OCI-LY7 (cell line): ENCODE data around the gene MT1A. TPM values are rescaled to one million over a fixed set of nuclear protein-coding genes. Genes with fewer than 3 reads are reported as not detected.
A peak's percentile ranks its signal among the peaks of the same experiment; 100 is the strongest.

Experiments used
- BruUV-seq: library from RNA; stranded (reverse); fragments of 400-500 nt; replicated peaks from 2 replicates; lab custom pipeline; 2021; lab: Mats Ljungman, UMichigan
- CTCF ChIA-PET: fragments of 300-600 bp; sonication (Branson Sonifier 250); formaldehyde crosslinking; loops from one replicate; lab custom pipeline; 2022; ENCODE audit warnings: antibody characterized with exemption; ENCODE audit not compliant: unreplicated experiment; lab: Charles Lee
- POLR2A ChIA-PET: fragments of 300-600 bp; sonication (Branson Sonifier 250); formaldehyde crosslinking; loops from one replicate; lab custom pipeline; 2022; ENCODE audit warnings: antibody characterized with exemption; lab: Charles Lee
- DNase-seq: peaks from one replicate; pipeline ENCODE4 v3.0.0-alpha.2; 2015; ENCODE audit warnings: low spot score
- H2AFZ ChIP-seq: fragments of 200-600 bp; sonication (generic), shearing (Covaris generic); 2 replicates; pipeline ENCODE4 v1.6.1; 2014; ENCODE audit warnings: mild to moderate bottlenecking, antibody characterized with exemption, low read length, moderate library complexity
- H3K27ac ChIP-seq: fragments of 200-600 bp; sonication (generic); 2 replicates; pipeline ENCODE4 v1.5.1; 2014; ENCODE audit warnings: mixed run types, low read depth, mild to moderate bottlenecking, moderate library complexity, low read length, inconsistent platforms; ENCODE audit not compliant: poor library complexity, severe bottlenecking
- H3K36me3 ChIP-seq: fragments of 200-600 bp; sonication (generic); 2 replicates; pipeline ENCODE4 v1.6.1; 2014; ENCODE audit warnings: mild to moderate bottlenecking, antibody characterized with exemption, low read length, moderate library complexity, mixed read lengths; ENCODE audit not compliant: insufficient read depth
- H3K4me1 ChIP-seq: fragments of 200-600 bp; sonication (generic); 2 replicates; pipeline ENCODE4 v1.5.1; 2014; ENCODE audit warnings: mild to moderate bottlenecking, low read length; ENCODE audit not compliant: insufficient read depth, poor library complexity, severe bottlenecking
- H3K4me2 ChIP-seq: fragments of 200-600 bp; sonication (generic); 2 replicates; pipeline ENCODE4 v1.6.1; 2014; ENCODE audit warnings: mild to moderate bottlenecking, low read length
- H3K4me3 ChIP-seq: fragments of 200-600 bp; sonication (generic); 2 replicates; pipeline ENCODE4 v1.5.1; 2014; ENCODE audit warnings: mild to moderate bottlenecking, low read depth, low read length; ENCODE audit not compliant: poor library complexity, severe bottlenecking
- H3K79me2 ChIP-seq: fragments of 200-600 bp; sonication (generic); 2 replicates; pipeline ENCODE4 v1.6.1; 2016; ENCODE audit warnings: low read depth, mild to moderate bottlenecking, low read length, moderate library complexity, mixed read lengths; ENCODE audit not compliant: insufficient read depth
- H3K9me2 ChIP-seq: fragments of 200-600 bp; sonication (generic); 2 replicates; pipeline ENCODE4 v1.6.1; 2016; ENCODE audit warnings: mild to moderate bottlenecking, low read length, mixed read lengths; ENCODE audit not compliant: insufficient read depth
- H3K9me3 ChIP-seq: fragments of 200-600 bp; sonication (generic); 2 replicates; pipeline ENCODE4 v1.6.1; 2014; ENCODE audit warnings: mild to moderate bottlenecking, mixed run types, low read length, mixed read lengths
- H4K20me1 ChIP-seq: fragments of 200-600 bp; sonication (generic); 2 replicates; pipeline ENCODE4 v1.6.1; 2014; ENCODE audit warnings: mild to moderate bottlenecking, antibody characterized with exemption, low read length, moderate library complexity, mixed read lengths; ENCODE audit not compliant: insufficient read depth
- CTCF ChIP-seq: fragments of 200-600 bp; sonication (generic); conservative IDR thresholded peaks from 2 replicates; pipeline ENCODE4 v1.5.1; 2014; ENCODE audit warnings: mild to moderate bottlenecking, antibody characterized with exemption, low read length, moderate library complexity, mixed read lengths
- EZH2phosphoT487 ChIP-seq: fragments of 200-600 bp; sonication (generic); IDR thresholded peaks from 2 replicates; pipeline ENCODE4 v1.6.1; 2018; ENCODE audit warnings: low read depth, borderline replicate concordance, mild to moderate bottlenecking, mixed run types, antibody characterized with exemption, low read length, moderate library complexity, mixed read lengths
- intact Hi-C: fragments of 100-400 bp; cut with micrococcal nuclease; formaldehyde crosslinking; loops from one replicate; pipeline ENCODE4 v1.10.0; 2022; ENCODE audit not compliant: unreplicated experiment
- total RNA-seq, 2 experiments: library from RNA; depleted of rRNA in 1 of 2; stranded (reverse); fragments of >200 nt in 1 of 2; shearing (Covaris generic) in 1 of 2; gene quantifications; 2 replicates each; pipeline ENCODE4 v1.2.3, GENCODE V29; 2014 to 2022

MT1A gene
- total RNA-seq, 2 experiments from 2014 or later: not detected

DNA sequence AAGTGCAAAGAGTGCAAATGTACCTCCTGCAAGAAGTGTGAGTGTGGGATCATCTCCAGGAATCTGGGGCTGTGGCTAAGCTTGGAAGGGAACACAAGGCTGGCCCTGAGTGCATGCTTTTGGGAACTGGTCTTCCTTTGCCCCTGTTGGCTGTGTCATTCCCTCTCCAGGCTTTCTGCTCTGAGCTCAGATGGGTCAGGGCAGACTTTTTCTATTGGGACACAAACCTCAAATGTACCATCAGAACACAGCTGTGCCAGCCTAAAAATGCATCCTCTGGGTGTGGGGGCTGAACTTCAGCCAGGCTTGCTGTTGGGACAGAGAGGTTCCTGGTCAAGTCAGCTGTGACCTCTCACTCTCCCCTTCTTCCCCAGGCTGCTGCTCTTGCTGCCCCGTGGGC, 14.1 kb downstream of the MT1A start:
- intact Hi-C loops: no loop called here
- TF ChIP-seq CTCF (no peak), EZH2phosphoT487 (no peak)
- Histone ChIP-seq H3K4me3 (no peak overlapping the region), H3K4me1 (peaks cover 6% of the 10 kb centered on the region), H2AFZ (no peak overlapping the region), H3K9me2 (no peaks in the 10 kb centered on the region), H3K27ac (no peak overlapping the region), H3K79me2 (no peaks in the 10 kb centered on the region), H3K4me2 (no peak overlapping the region), H4K20me1 (no peaks in the 10 kb centered on the region), H3K36me3 (no peaks in the 10 kb centered on the region), H3K9me3 (no peaks in the 10 kb centered on the region)
- no peak for DNase-seq
- ChIA-PET POLR2A (no interaction called here), CTCF (no interaction called here)
- no TSS peak for BruUV-seq

- Histone ChIP-seq H3K79me2 (no peaks in the 10 kb centered on the region), H3K9me3 (no peaks in the 10 kb centered on the region), H3K4me2 (peak overlapping the region; percentile 36), H3K27ac (no peak overlapping the region), H3K4me3 (no peak overlapping the region), H3K9me2 (no peaks in the 10 kb centered on the region), H4K20me1 (no peaks in the 10 kb centered on the region), H2AFZ (0 out of 2 replicates have a peak overlapping the region, but pooled peaks have one; percentile 35), H3K4me1 (peaks cover 6% of the 10 kb centered on the region), H3K36me3 (no peaks in the 10 kb centered on the region)
- no TSS peak for BruUV-seq
- no peak for TF ChIP-seq CTCF
- no peak for TF ChIP-seq EZH2phosphoT487
- peak; percentile 18 for DNase-seq
- ChIA-PET POLR2A (no interaction called here), CTCF (no interaction called here)
- intact Hi-C loops: no loop called here
These were observed 14.8 kb downstream of the MT1A start for GRCh38 chr16:56653218-56653617.

DNA sequence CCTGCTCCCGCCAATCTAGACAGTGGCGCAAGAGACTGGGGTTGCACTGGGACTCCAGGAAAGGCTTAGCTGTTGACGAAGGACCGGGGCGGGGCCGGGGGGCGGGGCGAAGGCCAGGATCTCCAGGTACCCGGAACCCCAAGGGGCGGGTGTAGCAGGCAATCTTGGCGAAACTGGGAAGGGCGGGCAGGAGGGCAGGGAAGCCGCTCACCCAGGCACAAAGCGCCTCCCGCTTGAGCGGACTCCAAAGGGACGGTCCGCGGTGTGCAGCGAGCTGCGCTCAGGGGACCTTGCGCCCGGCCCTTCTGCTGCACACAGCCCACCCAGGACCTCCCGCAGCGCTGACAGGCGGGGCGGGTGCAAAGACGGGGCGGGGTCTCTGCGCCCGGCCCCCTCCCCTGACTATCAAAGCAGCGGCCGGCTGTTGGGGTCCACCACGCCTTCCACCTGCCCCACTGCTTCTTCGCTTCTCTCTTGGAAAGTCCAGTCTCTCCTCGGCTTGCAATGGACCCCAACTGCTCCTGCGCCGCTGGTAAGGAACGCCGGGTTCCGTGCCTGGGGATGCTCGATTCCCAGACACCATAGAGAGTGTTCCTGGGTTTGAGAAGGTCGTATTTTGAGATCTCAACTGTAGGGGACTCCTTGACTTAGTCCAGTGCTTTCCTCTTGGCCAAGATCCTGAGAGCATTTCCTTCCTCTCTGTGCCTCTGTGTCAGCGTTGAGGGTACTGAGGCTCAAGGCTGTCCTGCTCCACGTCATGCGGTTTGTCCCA, 19.3 kb downstream of the MT1A start, which contains the start of gene MT1F:
MT1F (plus strand) TSS at position 405 of the 772 bp plus-strand sequence; CDS start at position 505, 100 bp downstream.
- CTCF ChIA-PET: interaction anchor here (0.6 kb wide), 1 partner anchor 30 kb away, joined by 3 read pairs; no protein-coding TSS in a partner anchor
- peak; percentile 4 for DNase-seq
- intact Hi-C loops: no loop called here

More for the DNA sequence above, 19.3 kb downstream of the MT1A start, which contains the start of gene MT1F:
- no TSS peak for BruUV-seq
- POLR2A ChIA-PET: no interaction called here
- no peaks in the 10 kb centered on the region for H3K9me2 ChIP-seq
- H3K4me2 ChIP-seq: peak within 1 kb of the TSS; percentile 45; the same call in 1 of the 2 replicates
- H3K9me3 ChIP-seq: no peaks in the 10 kb centered on the region
- peak within 1 kb of the TSS; percentile 43 for H3K4me3 ChIP-seq
- H3K36me3 ChIP-seq: no peaks in the 10 kb centered on the region
- H3K79me2 ChIP-seq: no peaks in the 10 kb centered on the region
- H3K27ac ChIP-seq: no peak within 1 kb of the TSS
- TF ChIP-seq EZH2phosphoT487 (no peak), CTCF (no peak)
- H3K4me1 ChIP-seq: peaks cover 6% of the 10 kb centered on the region
- no peak within 1 kb of the TSS for H2AFZ ChIP-seq
- no peaks in the 10 kb centered on the region for H4K20me1 ChIP-seq
